NCI-H2196 (cell line): ENCODE results near the gene HENMT1.
"Not testable (repeated sequence)": the region's sequence is repeated elsewhere in the genome, so short reads cannot be mapped to it uniquely, and the experiment has no call there.

Source experiments
- DNase-seq: peaks from one replicate; lab custom pipeline; 2025; ENCODE audit not compliant: unreplicated experiment; lab: John Stamatoyannopoulos, UW

Gene HENMT1

DNA sequence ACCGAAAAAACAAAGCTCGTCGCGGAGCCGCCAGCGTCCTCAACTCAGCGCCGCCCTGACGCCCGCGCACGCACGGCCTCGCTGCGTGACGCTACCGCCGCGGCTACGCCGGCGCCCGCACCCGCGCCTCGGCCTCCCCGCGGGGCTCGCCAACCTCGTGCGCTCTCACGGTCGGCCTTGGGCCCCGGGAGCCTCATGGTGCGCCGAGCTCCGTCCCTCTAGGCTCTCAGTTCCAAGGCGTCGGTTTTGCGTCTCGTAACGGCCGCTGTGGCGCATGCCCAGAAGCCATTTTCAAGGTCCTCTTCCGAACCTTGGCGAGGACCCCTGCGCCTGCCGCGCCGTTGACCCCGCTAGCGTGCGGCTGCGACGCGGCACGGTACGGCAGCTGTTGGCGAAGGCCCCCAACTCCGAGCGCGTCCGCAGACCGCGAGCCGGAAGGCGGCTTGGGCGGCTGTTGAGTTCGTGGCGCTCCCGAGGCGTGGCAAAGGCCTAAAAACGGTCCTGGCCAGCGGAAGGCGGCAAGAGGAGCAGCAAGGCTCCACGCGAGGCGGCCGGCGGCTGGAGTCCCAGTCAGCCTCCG lies at the start of gene HENMT1:
Gene HENMT1 (minus strand): TSS at position 64 of the 580 bp plus-strand sequence. CDS start 1,209 bp downstream, outside the sequence.
- no peak for DNase-seq

GRCh38 chr1:108708691-108709660 lies 48.1 kb upstream of the HENMT1 start:
- no peak for DNase-seq

DNA sequence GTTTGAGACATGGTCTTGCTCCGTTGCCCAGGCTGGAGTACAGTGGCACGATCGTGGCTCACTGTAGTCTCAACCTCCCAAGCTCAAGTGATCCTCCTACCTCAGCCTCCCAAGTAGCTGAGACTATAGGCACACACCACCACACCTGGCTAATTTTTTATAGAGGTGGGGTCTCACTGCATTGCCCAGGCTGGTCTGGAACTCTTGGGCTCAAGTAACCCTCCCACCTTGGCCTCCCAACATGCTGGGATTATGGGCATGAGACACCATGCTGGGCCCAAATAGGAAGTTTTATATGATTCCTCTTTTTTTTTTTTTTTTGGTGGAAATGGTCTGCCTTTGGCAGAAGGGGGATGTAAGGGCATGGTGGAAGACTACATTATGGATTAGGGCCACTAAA lies 45.8 kb upstream of the HENMT1 start:
- no peak for DNase-seq

DNA sequence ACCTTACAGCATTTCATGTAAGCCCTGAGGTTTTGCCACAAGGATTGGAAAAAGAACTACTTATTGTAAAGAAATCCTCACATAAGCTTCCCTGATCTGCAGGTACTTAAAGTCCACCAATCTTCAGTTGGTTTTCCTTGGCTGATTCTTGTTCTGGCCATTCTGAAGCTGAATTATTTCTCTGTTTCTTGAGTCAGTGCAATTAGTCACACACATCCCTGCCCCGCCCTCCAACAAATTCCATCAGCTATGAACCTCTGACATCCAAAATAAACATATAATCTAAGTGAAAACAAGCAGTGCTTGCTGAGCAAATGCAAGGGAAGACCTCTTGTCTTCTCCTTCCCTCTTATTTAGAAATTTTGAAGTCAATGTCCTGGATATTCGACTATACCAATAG lies 43.6 kb upstream of the HENMT1 start:
- DNase-seq = no peak

DNA sequence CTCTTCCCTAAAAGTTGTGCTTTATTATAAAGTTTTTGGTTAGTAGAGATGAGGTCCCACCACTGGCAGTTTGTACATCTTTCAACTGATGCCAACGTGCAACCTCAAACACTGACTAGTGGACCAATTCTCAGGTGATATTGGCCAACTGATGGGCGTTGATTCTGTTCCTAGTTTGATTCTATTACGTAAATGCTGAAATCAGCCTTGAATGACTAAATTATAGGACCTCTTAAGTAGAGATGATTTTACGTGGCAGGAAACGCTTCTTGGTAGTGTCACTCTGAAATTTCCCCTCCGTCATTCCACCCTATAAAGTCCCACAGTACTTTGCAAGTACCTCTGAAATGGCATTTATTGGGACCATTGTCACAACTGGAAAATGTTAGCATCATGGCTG lies 43.0 kb upstream of the HENMT1 start:
- no peak for DNase-seq

- not testable (repeated sequence) for DNase-seq
Measured at GRCh38 chr1:108702109-108702508, 41.2 kb upstream of the HENMT1 start.

GRCh38 chr1:108701176-108701849 lies 40.4 kb upstream of the HENMT1 start:
- no peak for DNase-seq

GRCh38 chr1:108699375-108700332 lies 38.8 kb upstream of the HENMT1 start:
- DNase-seq = no peak

DNA sequence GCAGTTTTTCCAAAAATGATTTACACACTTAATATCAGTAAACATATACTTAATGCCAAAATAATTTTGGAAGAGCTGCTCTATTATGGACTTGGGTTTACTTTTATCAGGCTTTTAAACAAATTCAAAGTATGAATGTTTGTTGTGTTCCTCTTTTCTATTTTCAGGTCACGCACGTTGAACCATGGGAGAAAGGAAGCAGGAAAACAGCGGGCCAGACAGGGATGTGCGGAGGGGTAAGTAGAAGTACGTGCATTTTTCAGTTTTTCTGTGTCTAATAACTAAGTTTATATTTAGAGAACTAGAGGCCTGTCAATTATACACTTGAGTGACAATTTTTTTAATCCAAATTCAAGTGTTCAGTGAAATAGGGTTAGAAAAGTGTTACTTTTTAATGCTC lies 34.6 kb upstream of the HENMT1 start:
- no peak for DNase-seq

DNA sequence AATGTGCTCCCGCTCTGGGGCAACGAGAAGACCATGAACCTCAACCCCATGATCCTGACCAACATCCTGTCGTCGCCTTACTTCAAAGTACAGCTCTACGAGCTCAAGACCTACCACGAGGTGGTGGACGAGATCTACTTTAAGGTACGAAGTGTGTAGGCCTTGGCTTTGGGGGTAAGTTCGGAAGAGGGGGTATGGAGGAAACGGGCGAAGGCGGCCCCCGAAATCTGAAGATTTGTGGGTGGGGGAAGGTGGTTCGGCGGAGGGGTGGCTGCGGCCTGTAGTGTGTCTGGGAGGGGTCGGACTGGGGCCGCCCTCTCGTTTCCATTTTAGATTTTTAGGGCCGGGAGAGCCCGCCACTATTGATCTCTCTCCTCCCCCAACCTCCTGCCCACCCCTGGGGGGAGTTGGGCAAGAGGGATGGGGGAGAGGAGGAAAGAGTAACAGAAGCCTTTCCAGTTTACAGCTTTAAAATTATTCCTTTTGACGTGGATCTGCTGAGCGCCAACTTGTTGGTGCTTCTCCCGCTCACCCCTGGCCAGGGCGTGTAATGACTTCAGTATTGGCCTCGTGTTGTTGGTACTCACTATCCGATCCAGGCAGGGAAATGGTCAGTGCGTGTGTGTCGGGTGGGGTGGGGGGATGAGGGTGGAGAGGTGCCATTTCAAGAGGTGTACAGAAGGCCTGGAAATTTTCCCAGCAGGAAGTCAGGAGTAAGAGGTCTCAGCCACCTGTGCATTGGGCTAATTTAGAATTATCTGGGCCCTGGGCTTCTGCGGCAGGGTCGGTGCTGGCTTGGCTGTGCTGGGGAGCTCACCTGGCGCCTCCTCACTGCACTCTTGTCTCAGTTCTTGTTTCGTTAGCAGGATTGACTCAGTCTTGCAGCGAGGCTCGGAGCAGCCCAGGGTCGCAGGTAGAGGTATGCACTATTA lies 32.1 kb upstream of the HENMT1 start:
- DNase-seq = peak; percentile 45

GRCh38 chr1:108691942-108692723 lies 31.2 kb upstream of the HENMT1 start, which contains the start of gene PRPF38B:
Gene PRPF38B, plus strand, starts transcription at chr1:108692310. Its CDS starts 282 bp downstream, at chr1:108692592.
- peak; percentile 92 for DNase-seq

GRCh38 chr1:108691128-108691941 lies 30.4 kb upstream of the HENMT1 start:
- peak; percentile 37 for DNase-seq

- no peak for DNase-seq
Measured at GRCh38 chr1:108686614-108687313, 25.9 kb upstream of the HENMT1 start.

GRCh38 chr1:108685529-108685928 lies 24.6 kb upstream of the HENMT1 start:
- no peak for DNase-seq

- DNase-seq = not testable (repeated sequence)
Measured at GRCh38 chr1:108681701-108682100, 20.8 kb upstream of the HENMT1 start.

DNA sequence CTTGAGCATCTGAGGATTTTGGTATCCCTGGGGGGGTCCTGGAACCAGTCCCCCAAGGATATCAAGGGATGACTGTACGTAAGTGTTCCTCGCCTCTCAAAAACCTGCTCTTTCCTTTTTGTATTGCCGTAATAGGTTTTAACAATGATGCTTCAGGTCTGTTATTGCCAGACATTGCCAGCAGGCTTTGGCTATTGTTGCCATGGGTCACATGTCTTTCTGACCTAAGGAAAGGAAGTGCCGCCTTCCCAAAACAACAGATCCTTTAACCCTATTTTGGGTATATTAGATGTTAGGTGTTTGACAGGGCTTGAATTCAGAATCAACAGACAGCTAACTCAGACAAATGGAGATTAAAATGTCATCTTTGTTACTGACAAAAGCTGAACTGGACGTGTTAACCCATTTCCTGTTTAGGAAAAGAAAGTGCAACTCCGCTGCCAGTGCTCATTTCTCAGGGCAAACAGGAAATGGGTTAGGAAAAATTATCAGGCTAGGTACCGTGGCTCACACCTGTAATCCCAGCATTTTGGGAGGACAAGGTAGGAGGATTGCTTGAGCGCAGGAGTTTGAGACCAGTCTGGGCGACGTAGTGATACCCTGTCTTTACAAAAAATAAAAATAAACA lies 18.8 kb upstream of the HENMT1 start:
- no peak for DNase-seq

DNA sequence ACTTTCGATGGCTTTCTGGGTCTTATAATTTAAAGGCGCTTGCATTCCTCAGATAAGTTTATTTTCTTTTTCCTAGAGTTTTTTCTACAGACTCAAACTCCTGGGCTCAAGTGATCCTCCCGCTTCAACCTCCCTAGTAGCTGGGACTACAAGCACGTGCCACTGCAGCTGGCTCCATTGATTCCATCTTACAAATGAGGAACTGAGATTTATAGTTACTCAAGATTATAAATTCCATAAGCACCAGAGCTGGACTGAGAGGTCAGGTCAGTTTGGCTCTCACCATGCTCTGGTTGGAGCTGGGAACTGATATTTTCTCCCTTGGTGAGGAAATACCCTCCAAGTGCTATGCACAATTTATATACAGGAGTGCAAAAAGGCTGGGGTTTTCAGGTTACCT lies 17.8 kb upstream of the HENMT1 start:
- DNase-seq = no peak
